ENCODE results near the gene STAT5B. TPM values are rescaled to one million over a fixed set of nuclear protein-coding genes. Genes with fewer than 3 reads are reported as not detected.

STAT5B gene
- total and polyA plus RNA-seq, 2 of the 13 experiments (the other 11 are each of a cell fraction or from before 2014, with no cell fraction given) = 21.0 to 42.8 TPM

DNA sequence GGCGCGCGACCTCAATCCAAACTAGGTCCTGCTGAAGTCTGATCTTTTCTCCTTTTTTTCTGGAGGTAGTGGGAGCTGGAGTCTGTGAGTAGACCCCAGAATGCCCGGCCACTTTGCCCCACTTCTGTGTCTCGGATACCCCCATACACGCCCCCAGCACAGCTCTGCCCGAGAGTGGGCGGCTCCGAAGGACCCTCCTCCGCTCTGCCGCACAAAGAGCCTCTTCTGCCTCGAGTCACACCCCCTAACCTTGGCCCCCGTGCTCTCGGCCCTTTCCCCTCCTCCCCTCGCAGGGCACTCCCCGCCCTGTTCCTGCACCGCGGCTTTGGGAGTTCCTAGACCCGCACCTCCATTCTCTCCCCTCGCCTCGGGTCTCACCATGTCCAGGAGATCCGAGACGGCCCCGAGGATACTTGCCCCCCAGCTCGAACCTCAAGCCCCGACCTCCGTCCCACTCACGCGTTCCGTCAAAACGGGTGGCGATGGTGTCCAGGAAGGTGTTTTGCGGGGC, 95.7 kb downstream of the STAT5B start (continued):
- TF ChIP-seq, protein P1, sequence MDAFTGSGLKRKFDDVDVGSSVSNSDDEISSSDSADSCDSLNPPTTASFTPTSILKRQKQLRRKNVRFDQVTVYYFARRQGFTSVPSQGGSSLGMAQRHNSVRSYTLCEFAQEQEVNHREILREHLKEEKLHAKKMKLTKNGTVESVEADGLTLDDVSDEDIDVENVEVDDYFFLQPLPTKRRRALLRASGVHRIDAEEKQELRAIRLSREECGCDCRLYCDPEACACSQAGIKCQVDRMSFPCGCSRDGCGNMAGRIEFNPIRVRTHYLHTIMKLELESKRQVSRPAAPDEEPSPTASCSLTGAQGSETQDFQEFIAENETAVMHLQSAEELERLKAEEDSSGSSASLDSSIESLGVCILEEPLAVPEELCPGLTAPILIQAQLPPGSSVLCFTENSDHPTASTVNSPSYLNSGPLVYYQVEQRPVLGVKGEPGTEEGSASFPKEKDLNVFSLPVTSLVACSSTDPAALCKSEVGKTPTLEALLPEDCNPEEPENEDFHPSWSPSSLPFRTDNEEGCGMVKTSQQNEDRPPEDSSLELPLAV (CRISPR knock-in tag; conservative IDR thresholded peaks at IDR 0.05; ENCODE audit: low read depth) = no peak
- no peak for TF ChIP-seq POLR2AphosphoS2 (IDR thresholded peaks at IDR 0.05; ENCODE audit: low read depth, low read length)
- 0 out of 2 replicates have a peak, but pooled peaks have one; percentile 19 for TF ChIP-seq PRMT3 (CRISPR knock-in tag; IDR thresholded peaks at IDR 0.05; ENCODE audit: borderline replicate concordance, low read depth)
- no peak for TF ChIP-seq MBNL3 (CRISPR knock-in tag; conservative IDR thresholded peaks at IDR 0.05)
- no peak for TF ChIP-seq IRX3 (CRISPR knock-in tag; IDR thresholded peaks at IDR 0.05; ENCODE audit: borderline replicate concordance, low read depth)

DNA sequence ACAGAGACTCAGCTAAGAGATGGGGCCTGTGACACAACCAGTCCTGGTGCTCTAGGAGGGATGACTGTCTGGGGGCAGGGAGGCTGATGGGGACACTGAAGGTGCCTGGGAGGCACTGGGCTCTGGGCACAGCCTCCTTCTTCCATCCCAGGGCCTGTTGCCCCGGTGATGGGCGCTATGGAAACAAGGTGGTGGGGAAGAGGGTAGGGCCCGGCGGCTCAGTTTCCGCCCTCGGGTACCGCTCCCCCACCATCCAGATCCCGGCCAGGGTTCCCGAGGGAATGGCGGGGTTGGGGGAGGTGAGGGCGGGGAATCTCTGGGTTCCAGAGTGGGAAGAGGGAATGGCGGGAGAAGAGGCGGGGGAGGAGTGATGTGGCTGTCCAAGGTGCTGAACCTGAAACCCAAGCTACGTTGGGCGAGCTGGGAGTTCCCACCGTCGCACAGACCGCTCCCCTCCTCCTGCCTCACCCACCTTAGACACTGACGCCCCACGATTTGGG, 96.2 kb downstream of the STAT5B start:
- ChIA-PET POLR2A (interaction anchor here (1.1 to 3.6 kb wide), 5 partner anchors 9 to 69 kb away, joined by 4 to 19 read pairs (median 6); partner anchors contain the start of gene GHDC), CTCF (ENCODE audit: low intra/inter-chr PET ratio, low total read pairs) (no interaction called here)
- FAIRE-seq (peak; percentile 56), ATAC-seq (peak; percentile 36), DNase-seq (ENCODE audit: low spot score) (peak; percentile 47)
- Histone ChIP-seq H3K79me2 (ENCODE audit: insufficient read depth, low read length) (no peaks in the 10 kb centered on the region), H4K20me1 (ENCODE audit: insufficient read depth, low read length) (peaks cover 5% of the 10 kb centered on the region), H3K4me3 (replicated peaks in 1 of 3; ENCODE audit: insufficient read depth in 1 of 3, low read depth in 2 of 3, low read length in 3 of 3) (peak overlapping the region in 1 of 3 experiments; percentile 66; a peak in 1 of 6 replicates), H3K9ac (ENCODE audit: insufficient read depth, low read depth, low read length) (no peak overlapping the region), H3K27me3 (ENCODE audit: control insufficient read depth in 1 of 2, insufficient read depth in 2 of 2, low read length in 2 of 2) (peaks cover 0 to 18% of the 10 kb centered on the region in 2 experiments; a peak in 4 of 5 replicates), H3K4me2 (ENCODE audit: low read depth, low read length) (peak overlapping the region; percentile 70), H3K27ac (ENCODE audit: extremely low read length, insufficient read depth, low read length) (no peak overlapping the region), H3K36me3 (replicated peaks in 1 of 2; ENCODE audit: control insufficient read depth in 1 of 2, insufficient read depth in 2 of 2, low read length in 2 of 2) (no peaks in the 10 kb centered on the region), H3K4me1 (ENCODE audit: insufficient read depth, low read length) (peaks cover 56% of the 10 kb centered on the region), H2AFZ (ENCODE audit: low read length) (no peak overlapping the region), H3K9me3 (ENCODE audit: low read length) (no peaks in the 10 kb centered on the region)
- intact Hi-C loops (cut with micrococcal nuclease; ENCODE audit: unreplicated experiment) (loop anchor here (10.0 kb wide), 1 partner anchor 65 kb away; no protein-coding TSS in a partner anchor), in situ Hi-C loops (cut with HindIII; ENCODE audit: extremely low pct_ligation_motif_present, low pct_unique_long_range_greater_than_20kb) (no loop called here)
- WGBS (ENCODE audit: low lambda C conversion rate) = 21% methylated on average over 19 of the region's 20 CpGs
- BruUV-seq (replicated peaks) = no TSS peak
- TF ChIP-seq ETV5 (CRISPR knock-in tag; IDR thresholded peaks at IDR 0.05; ENCODE audit: borderline replicate concordance) (peak; percentile 46; the same call in 1 of the 2 replicates), ZSCAN12 (CRISPR knock-in tag; IDR thresholded peaks at IDR 0.05) (peak; percentile 92; the same call in 1 of the 2 replicates), KLF9 (CRISPR knock-in tag; IDR thresholded peaks at IDR 0.05; ENCODE audit: low read depth) (peak; percentile 74; the same call in 1 of the 2 replicates), ZNF530 (CRISPR knock-in tag; IDR thresholded peaks at IDR 0.05; ENCODE audit: low read depth) (no peak; the same call in 1 of the 2 replicates), ZBTB7A (CRISPR knock-in tag; IDR thresholded peaks at IDR 0.05) (peak; percentile 65; the same call in 1 of the 2 replicates), GATAD1 (CRISPR knock-in tag; IDR thresholded peaks at IDR 0.05) (peak; percentile 74), ZNF253 (CRISPR knock-in tag; IDR thresholded peaks at IDR 0.05; ENCODE audit: borderline replicate concordance) (no peak), RXRA (CRISPR knock-in tag; IDR thresholded peaks at IDR 0.05) (peak; percentile 45), MLLT10 (CRISPR knock-in tag; IDR thresholded peaks at IDR 0.05) (no peak)
- TF ChIP-seq, protein P2, sequence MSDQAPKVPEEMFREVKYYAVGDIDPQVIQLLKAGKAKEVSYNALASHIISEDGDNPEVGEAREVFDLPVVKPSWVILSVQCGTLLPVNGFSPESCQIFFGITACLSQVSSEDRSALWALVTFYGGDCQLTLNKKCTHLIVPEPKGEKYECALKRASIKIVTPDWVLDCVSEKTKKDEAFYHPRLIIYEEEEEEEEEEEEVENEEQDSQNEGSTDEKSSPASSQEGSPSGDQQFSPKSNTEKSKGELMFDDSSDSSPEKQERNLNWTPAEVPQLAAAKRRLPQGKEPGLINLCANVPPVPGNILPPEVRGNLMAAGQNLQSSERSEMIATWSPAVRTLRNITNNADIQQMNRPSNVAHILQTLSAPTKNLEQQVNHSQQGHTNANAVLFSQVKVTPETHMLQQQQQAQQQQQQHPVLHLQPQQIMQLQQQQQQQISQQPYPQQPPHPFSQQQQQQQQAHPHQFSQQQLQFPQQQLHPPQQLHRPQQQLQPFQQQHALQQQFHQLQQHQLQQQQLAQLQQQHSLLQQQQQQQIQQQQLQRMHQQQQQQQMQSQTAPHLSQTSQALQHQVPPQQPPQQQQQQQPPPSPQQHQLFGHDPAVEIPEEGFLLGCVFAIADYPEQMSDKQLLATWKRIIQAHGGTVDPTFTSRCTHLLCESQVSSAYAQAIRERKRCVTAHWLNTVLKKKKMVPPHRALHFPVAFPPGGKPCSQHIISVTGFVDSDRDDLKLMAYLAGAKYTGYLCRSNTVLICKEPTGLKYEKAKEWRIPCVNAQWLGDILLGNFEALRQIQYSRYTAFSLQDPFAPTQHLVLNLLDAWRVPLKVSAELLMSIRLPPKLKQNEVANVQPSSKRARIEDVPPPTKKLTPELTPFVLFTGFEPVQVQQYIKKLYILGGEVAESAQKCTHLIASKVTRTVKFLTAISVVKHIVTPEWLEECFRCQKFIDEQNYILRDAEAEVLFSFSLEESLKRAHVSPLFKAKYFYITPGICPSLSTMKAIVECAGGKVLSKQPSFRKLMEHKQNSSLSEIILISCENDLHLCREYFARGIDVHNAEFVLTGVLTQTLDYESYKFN (CRISPR knock-in tag; conservative IDR thresholded peaks at IDR 0.05) = 0 out of 2 replicates have a peak, but pooled peaks have one; percentile 19
- TF ChIP-seq, protein P3, sequence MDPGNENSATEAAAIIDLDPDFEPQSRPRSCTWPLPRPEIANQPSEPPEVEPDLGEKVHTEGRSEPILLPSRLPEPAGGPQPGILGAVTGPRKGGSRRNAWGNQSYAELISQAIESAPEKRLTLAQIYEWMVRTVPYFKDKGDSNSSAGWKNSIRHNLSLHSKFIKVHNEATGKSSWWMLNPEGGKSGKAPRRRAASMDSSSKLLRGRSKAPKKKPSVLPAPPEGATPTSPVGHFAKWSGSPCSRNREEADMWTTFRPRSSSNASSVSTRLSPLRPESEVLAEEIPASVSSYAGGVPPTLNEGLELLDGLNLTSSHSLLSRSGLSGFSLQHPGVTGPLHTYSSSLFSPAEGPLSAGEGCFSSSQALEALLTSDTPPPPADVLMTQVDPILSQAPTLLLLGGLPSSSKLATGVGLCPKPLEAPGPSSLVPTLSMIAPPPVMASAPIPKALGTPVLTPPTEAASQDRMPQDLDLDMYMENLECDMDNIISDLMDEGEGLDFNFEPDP (CRISPR knock-in tag; conservative IDR thresholded peaks at IDR 0.05) = 0 out of 2 replicates have a peak, but pooled peaks have one; percentile 85
